Liver (tissue), 3 donors: ENCODE measurements around the gene NRG4.

ENCODE experiments used
- EGR1 ChIP-seq, 2 donors: IDR thresholded peaks; 2 replicates each; pipeline ENCODE4 v1.6.1; 2016 to 2018; ENCODE audit warnings: antibody characterized with exemption in 2 of 2, low read depth in 2 of 2
- NR2F2 ChIP-seq: IDR thresholded peaks from 2 replicates; pipeline ENCODE4 v1.6.1; 2016; ENCODE audit warnings: antibody characterized with exemption
- TF ChIP-seq, protein P1 (sequence below): fragments of 150-350 bp; IDR thresholded peaks from 2 replicates; pipeline ENCODE4 v1.5.1; 2017; ENCODE audit warnings: improper control_type of control experiment, low read depth, low read length; ENCODE audit not compliant: missing input control
- donor health status: healthy.
- donor health status: healthy.

GRCh38 chr15:75943713-75944215 lies 68.5 kb downstream of the NRG4 start:
- TF ChIP-seq, protein P1, sequence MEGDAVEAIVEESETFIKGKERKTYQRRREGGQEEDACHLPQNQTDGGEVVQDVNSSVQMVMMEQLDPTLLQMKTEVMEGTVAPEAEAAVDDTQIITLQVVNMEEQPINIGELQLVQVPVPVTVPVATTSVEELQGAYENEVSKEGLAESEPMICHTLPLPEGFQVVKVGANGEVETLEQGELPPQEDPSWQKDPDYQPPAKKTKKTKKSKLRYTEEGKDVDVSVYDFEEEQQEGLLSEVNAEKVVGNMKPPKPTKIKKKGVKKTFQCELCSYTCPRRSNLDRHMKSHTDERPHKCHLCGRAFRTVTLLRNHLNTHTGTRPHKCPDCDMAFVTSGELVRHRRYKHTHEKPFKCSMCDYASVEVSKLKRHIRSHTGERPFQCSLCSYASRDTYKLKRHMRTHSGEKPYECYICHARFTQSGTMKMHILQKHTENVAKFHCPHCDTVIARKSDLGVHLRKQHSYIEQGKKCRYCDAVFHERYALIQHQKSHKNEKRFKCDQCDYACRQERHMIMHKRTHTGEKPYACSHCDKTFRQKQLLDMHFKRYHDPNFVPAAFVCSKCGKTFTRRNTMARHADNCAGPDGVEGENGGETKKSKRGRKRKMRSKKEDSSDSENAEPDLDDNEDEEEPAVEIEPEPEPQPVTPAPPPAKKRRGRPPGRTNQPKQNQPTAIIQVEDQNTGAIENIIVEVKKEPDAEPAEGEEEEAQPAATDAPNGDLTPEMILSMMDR = no peak
- TF ChIP-seq EGR1 (IDR thresholded peaks at IDR 0.05; ENCODE audit: low read depth in 2 of 2) (no peak), NR2F2 (no peak)
